GM19193 (cell line): Measurements from ENCODE around the gene TMPRSS11E.

Experiments
- POLR2A ChIP-seq: IDR thresholded peaks from 4 replicates; pipeline ENCODE4 v1.6.1; 2011; ENCODE audit not compliant: insufficient read depth, insufficient read length; ENCODE audit errors: extremely low read depth

The TMPRSS11E gene

DNA sequence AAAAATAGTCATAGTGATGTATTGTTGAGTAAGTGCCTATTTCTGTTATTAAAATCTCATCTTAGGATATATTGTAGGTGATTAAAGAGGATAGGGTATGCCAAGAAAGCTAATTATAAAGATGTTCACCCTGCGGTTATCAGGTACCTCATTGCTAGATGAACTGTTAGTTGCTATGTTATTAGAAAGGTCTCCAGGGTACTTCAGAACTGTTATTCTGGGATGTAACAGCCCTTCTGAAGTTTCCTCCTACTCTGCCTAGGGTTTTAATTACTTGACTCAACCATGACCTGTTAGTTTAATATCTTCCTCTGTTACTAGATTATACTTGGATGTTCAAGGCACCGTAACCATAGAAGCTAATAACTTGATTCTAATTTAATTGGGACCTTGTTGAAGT lies 15.4 kb downstream of the TMPRSS11E start:
- no peak for TF ChIP-seq POLR2A

DNA sequence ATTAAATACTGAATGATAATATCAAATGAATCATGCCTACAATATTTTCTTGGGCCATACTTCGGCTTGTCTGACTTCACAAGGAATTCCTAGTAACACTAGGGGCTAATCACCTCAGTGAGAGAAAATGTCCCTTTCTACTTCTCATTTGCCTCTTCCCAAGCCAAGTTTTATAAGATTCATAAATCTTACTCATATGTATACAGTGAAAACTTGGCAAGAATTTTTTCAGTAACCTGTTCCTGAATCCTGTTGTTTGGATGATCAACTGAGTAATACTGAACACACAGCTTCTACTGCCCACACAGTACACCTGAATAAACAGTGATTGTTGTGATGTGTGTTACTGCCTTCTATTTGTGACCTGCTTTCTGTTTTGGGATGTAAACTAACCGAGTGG lies 16.5 kb downstream of the TMPRSS11E start:
- TF ChIP-seq POLR2A = no peak

DNA sequence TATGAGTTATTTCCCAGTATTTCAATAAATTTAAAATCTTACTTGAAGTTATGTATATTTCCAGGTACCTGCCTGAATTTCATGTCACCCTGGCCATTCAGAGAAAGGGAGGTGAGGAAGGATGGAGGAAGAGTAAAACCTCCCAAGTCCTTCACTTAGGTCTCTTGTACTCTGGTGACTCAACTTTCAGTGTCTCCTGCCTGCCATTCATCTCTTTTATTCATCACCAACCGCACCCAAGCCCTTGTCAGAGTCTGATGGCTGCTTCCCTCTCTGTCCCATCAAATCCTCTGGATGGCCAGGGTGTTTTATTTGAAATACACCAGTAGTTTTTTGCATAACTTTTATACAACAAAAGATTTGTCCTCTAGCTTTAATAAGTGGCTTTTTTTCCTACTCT lies 17.8 kb downstream of the TMPRSS11E start:
- no peak for TF ChIP-seq POLR2A

- no peak for TF ChIP-seq POLR2A
Measured at GRCh38 chr4:68466185-68466584, 18.9 kb downstream of the TMPRSS11E start.

DNA sequence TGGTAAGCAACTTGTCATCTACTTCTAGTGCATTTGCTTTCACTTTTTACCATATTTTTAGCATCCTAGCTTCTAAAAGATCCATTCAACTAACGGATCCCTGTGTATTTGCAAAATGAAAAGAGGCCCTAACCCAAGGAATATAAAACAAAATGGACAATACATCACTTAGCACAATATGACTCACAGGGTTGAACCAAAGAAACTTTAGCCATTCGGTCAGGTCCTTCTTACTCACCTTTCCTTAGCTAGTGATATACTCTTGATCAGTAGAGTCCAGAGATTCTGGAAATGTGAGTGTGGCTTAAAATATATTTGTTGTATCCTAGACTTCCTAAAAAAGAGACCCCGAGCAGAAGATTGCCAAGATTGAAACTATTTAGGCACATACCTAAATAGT lies 19.5 kb downstream of the TMPRSS11E start:
- TF ChIP-seq POLR2A = no peak

DNA sequence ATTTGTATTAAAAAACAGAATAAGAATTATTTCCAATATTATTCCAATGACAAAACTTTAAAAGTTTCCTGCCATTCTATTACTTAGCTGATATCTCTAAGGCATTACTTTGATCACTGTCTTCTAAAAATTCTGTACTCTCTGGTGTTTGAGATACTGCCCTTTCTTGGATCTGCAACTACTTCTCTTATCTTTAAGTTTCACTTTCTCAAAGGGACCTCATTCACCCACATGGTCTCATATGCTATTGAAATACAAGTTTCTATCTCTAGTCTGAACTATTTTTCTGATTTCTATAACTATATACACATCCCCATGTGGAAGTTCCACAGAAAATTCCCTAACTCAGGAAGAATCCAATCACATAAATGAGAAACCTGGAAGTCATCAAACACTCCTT lies 22.2 kb downstream of the TMPRSS11E start:
- TF ChIP-seq POLR2A = no peak

GRCh38 chr4:68476191-68476590 lies 28.9 kb downstream of the TMPRSS11E start:
- no peak for TF ChIP-seq POLR2A

GRCh38 chr4:68489338-68489737 lies 42.1 kb downstream of the TMPRSS11E start:
- no peak for TF ChIP-seq POLR2A

- no peak for TF ChIP-seq POLR2A
Measured at GRCh38 chr4:68490826-68491457, 43.7 kb downstream of the TMPRSS11E start.

GRCh38 chr4:68494688-68495087 lies 47.4 kb downstream of the TMPRSS11E start:
- no peak for TF ChIP-seq POLR2A

GRCh38 chr4:68498413-68499007 lies 51.2 kb downstream of the TMPRSS11E start:
- TF ChIP-seq POLR2A = no peak

GRCh38 chr4:68499021-68499420 lies 51.8 kb downstream of the TMPRSS11E start:
- TF ChIP-seq POLR2A = no peak

DNA sequence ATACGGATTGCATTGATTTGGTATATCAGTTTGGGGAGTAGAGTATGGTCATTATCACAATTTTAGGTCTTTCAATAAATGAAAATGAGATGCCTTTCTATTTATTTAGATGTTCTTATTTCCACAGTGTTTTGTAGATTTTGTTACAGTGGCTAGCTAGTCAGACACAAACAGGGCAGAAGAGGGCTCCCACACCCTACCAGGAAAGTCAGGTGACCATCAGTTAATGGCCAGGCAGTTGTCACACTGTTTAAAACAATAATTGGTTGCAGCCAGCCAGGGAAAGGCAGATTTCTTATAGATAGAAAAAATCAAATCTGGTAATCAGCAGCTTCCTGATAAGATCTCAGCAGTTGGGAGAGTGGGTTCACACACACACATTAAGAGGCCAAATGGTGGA lies 71.6 kb downstream of the TMPRSS11E start:
- no peak for TF ChIP-seq POLR2A

- TF ChIP-seq POLR2A = no peak
Measured at GRCh38 chr4:68520985-68521384, 73.7 kb downstream of the TMPRSS11E start.

- no peak for TF ChIP-seq POLR2A
Measured at GRCh38 chr4:68535974-68536373, 88.7 kb downstream of the TMPRSS11E start.

GRCh38 chr4:68536375-68536774 lies 89.1 kb downstream of the TMPRSS11E start:
- no peak for TF ChIP-seq POLR2A
